Measurements from ENCODE around the gene NR2F1.

NR2F1 gene

DNA sequence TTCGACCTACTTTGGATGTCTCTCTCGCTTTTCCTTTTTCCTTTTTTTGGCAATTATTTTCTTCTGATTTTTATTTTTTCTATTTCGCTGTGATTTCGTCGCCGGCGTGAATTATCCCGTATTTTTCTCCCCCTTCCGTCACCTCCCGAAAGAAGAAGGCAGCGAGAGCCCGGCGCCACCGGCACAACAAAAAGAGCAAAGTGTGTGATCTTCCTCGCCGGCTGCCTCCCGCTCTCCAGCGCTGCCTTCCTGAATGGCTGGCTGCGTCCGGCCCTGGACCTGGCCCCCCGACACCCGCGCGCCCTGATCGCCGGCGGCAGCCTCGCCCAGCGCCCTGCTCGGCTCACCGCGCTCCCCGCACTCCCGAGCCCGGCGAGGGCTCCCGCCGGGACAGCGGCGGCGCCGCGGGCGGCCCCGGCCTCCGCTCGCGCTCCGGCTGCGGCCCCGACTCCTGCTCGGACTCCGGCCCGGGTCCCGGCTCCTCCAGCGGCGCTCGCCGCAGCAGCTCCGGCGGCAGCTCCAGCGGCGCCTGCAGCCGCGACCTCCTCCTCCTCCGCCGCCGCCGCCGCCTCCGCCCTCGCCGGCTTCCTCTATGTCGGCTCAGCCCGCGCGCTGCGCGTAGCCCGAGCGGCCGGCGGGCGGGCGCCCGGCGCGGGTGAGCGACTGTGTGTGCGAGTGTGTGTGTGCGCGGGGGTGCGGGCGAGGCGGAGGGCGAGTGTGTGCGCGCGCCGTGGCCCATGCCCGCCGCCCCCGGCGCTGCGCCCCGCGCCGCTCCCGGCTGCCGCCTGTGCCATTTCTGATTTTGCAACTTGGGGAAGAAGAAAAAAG lies 960 bp downstream of the NR2F1 start:
- DNase-seq (ENCODE audit: insufficient read length, low spot score) (no peak), FAIRE-seq (peak; percentile 13)
- no peak for TF ChIP-seq POLR2AphosphoS5 (IDR thresholded peaks at IDR 0.05; ENCODE audit: low read depth, low read length)
- no peak for TF ChIP-seq POU2F2 (IDR thresholded peaks at IDR 0.05; ENCODE audit: low read depth, low read length)
- no peak for TF ChIP-seq PAX5 (IDR thresholded peaks at IDR 0.05; ENCODE audit: insufficient read depth, low read length, severe bottlenecking)
- no peak for TF ChIP-seq POLR2A (IDR thresholded peaks at IDR 0.05; ENCODE audit: low read depth, low read length)
- no peak for TF ChIP-seq SPI1 (IDR thresholded peaks at IDR 0.05; ENCODE audit: low read depth, low read length)
- no peak for TF ChIP-seq TAF1 (IDR thresholded peaks at IDR 0.05; ENCODE audit: low read depth, low read length)

DNA sequence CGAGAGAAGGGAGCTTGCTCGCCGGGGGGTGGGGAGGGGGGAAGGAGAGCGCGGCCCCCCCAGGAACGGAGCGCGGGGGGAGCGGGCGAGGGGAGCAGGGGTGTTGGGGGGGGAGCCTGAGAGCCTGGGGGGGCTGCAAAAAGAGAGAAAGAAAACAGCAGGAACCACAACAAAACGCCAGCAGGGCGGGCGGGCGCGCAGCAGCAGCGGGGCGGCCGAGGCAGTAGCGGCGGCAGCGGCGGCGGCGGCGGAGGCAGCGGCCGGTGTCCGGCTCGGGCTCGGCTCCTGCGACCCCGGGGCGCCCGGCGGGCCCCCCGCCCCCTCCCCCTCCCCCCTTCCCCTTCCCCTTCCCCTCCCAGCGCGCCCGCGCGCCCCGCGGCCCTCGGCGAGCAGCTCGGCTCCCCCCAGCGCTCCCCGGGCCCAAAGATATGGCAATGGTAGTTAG lies 1.6 kb downstream of the NR2F1 start:
- no peak for DNase-seq (ENCODE audit: insufficient read length, low spot score)
- no peak for FAIRE-seq
- TF ChIP-seq PAX5 (IDR thresholded peaks at IDR 0.05; ENCODE audit: insufficient read depth, low read length, severe bottlenecking) (no peak), POLR2AphosphoS5 (IDR thresholded peaks at IDR 0.05; ENCODE audit: low read depth, low read length) (no peak), POU2F2 (IDR thresholded peaks at IDR 0.05; ENCODE audit: low read depth, low read length) (no peak), POLR2A (IDR thresholded peaks at IDR 0.05; ENCODE audit: low read depth, low read length) (no peak), TAF1 (IDR thresholded peaks at IDR 0.05; ENCODE audit: low read depth, low read length) (no peak), SPI1 (IDR thresholded peaks at IDR 0.05; ENCODE audit: low read depth, low read length) (no peak)

- TF ChIP-seq PAX5 (IDR thresholded peaks at IDR 0.05; ENCODE audit: insufficient read depth, low read length, severe bottlenecking) = no peak
- DNase-seq (ENCODE audit: insufficient read length, low spot score) (no peak), FAIRE-seq (no peak)
Observed at GRCh38 chr5:93585041-93585766, 2.2 kb downstream of the NR2F1 start.

DNA sequence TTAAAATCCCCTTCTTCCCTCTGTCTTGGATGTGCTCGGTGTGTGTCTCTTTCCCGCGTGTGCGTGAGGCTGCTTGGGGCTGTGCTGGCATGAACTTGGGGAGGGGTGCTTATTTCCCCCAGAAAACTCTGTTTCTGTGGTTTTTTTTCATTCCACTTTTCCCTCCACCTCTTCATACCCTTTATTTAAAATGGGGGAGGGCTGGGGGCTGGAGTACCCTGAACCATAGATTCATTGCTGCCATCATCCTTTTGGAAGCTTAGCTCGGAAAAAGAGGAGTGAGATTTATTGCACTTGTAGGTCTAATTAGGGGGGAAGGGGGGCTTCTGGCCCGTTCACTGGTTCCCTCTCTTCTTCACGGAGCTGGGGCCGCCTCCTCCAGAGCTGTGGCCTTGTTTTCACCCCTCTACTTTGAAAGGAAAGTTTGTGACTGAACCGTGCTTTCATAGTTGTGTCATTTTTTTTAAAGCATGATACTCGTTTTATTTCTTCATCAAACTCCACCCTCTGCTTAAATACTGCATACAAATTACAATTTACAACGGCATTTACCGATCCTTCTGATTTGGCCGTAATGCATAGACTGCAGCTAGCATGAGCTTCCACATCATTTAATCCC lies 2.9 kb downstream of the NR2F1 start:
- no peak for DNase-seq (ENCODE audit: insufficient read length, low spot score)
- no peak for FAIRE-seq
- no peak for TF ChIP-seq POLR2A (IDR thresholded peaks at IDR 0.05; ENCODE audit: low read depth, low read length)

GRCh38 chr5:93586736-93587596 lies 3.9 kb downstream of the NR2F1 start:
- TF ChIP-seq POLR2AphosphoS5 (IDR thresholded peaks at IDR 0.05; ENCODE audit: low read depth, low read length) (no peak), POU2F2 (IDR thresholded peaks at IDR 0.05; ENCODE audit: low read depth, low read length) (no peak), TAF1 (IDR thresholded peaks at IDR 0.05; ENCODE audit: low read depth, low read length) (no peak), SPI1 (IDR thresholded peaks at IDR 0.05; ENCODE audit: low read depth, low read length) (no peak), PAX5 (IDR thresholded peaks at IDR 0.05; ENCODE audit: insufficient read depth, low read length, severe bottlenecking) (no peak), POLR2A (IDR thresholded peaks at IDR 0.05; ENCODE audit: low read depth, low read length) (no peak)
- DNase-seq (ENCODE audit: insufficient read length, low spot score) (no peak), FAIRE-seq (no peak)

DNA sequence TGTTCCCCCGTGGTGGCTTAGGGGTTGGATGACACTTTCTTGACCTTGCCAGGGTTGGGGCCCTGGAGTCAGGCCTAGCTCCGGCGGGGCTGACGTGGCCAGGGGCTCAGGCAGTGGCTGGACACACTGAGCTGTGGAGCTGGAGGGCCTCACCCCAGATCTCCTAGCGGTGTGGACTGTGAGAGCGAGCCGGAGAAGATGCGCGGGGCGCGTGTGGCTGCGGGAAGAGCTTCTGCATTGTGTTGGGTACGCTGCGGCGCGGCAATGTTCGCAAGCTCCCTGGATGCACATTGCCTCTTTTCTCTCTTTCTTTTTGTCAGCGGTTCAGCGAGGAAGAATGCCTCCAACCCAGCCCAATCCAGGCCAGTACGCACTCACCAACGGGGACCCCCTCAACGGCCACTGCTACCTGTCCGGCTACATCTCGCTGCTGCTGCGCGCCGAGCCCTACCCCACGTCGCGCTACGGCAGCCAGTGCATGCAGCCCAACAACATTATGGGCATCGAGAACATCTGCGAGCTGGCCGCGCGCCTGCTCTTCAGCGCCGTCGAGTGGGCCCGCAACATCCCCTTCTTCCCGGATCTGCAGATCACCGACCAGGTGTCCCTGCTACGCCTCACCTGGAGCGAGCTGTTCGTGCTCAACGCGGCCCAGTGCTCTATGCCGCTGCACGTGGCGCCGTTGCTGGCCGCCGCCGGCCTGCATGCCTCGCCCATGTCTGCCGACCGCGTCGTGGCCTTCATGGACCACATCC lies 4.8 kb downstream of the NR2F1 start:
- TF ChIP-seq TAF1 (IDR thresholded peaks at IDR 0.05; ENCODE audit: low read depth, low read length) = no peak
- no peak for TF ChIP-seq POU2F2 (IDR thresholded peaks at IDR 0.05; ENCODE audit: low read depth, low read length)
- no peak for TF ChIP-seq POLR2AphosphoS5 (IDR thresholded peaks at IDR 0.05; ENCODE audit: low read depth, low read length)
- no peak for TF ChIP-seq POLR2A (IDR thresholded peaks at IDR 0.05; ENCODE audit: low read depth, low read length)
- no peak for TF ChIP-seq PAX5 (IDR thresholded peaks at IDR 0.05; ENCODE audit: insufficient read depth, low read length, severe bottlenecking)
- TF ChIP-seq SPI1 (IDR thresholded peaks at IDR 0.05; ENCODE audit: low read depth, low read length) = no peak
- no peak for DNase-seq (ENCODE audit: insufficient read length, low spot score)
- FAIRE-seq = no peak

DNA sequence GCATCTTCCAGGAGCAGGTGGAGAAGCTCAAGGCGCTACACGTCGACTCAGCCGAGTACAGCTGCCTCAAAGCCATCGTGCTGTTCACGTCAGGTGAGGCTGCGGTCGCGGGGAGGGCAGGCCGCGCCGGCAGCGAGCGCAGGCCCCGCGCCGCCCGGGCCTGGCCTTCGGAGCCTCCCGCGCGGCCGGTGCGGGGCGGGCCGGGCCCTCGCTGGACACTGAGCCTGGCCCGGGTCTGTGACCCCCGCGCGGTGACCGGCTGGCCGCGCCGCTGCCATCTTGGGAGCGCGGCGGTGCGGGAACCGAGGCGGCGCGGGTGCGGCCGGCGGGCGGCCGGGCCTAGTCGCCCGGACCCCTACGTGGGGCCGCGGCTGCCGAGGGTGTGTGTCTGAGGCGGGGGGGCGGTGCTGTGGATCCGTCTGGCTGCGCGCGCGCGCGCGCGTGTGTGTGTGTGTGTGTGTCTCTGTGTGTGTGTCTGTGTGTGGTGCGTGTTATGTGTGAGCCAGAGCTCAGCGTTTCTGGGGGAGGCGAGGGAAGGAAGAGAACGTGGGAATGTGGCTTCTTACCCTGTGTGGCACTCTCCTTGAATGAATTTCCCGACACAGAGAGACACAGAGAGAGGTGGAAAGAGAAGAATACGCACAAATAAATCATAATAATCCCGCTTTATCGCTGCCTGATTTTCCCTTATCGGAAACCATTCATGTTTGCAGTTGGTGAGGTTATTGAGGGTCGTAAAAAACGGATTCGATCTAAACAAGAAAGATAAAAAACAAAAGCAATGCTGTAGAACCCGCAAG lies 5.5 kb downstream of the NR2F1 start:
- TF ChIP-seq POLR2AphosphoS5 (IDR thresholded peaks at IDR 0.05; ENCODE audit: low read depth, low read length) = no peak
- TF ChIP-seq PAX5 (IDR thresholded peaks at IDR 0.05; ENCODE audit: insufficient read depth, low read length, severe bottlenecking) = no peak
- no peak for TF ChIP-seq POLR2A (IDR thresholded peaks at IDR 0.05; ENCODE audit: low read depth, low read length)
- no peak for TF ChIP-seq POU2F2 (IDR thresholded peaks at IDR 0.05; ENCODE audit: low read depth, low read length)
- no peak for TF ChIP-seq SPI1 (IDR thresholded peaks at IDR 0.05; ENCODE audit: low read depth, low read length)
- TF ChIP-seq TAF1 (IDR thresholded peaks at IDR 0.05; ENCODE audit: low read depth, low read length) = no peak
- FAIRE-seq (no peak), DNase-seq (ENCODE audit: insufficient read length, low spot score) (no peak)
